ENCODE results near the gene ENO2. TPM values are rescaled to one million over a fixed set of nuclear protein-coding genes. Genes with fewer than 3 reads are reported as not detected.
"Not testable (repeated sequence)": the region's sequence is repeated elsewhere in the genome, so short reads cannot be mapped to it uniquely, and the experiment has no call there.

ENO2 gene
- total RNA-seq, 1 experiment from 2014 or later: 166 TPM

DNA sequence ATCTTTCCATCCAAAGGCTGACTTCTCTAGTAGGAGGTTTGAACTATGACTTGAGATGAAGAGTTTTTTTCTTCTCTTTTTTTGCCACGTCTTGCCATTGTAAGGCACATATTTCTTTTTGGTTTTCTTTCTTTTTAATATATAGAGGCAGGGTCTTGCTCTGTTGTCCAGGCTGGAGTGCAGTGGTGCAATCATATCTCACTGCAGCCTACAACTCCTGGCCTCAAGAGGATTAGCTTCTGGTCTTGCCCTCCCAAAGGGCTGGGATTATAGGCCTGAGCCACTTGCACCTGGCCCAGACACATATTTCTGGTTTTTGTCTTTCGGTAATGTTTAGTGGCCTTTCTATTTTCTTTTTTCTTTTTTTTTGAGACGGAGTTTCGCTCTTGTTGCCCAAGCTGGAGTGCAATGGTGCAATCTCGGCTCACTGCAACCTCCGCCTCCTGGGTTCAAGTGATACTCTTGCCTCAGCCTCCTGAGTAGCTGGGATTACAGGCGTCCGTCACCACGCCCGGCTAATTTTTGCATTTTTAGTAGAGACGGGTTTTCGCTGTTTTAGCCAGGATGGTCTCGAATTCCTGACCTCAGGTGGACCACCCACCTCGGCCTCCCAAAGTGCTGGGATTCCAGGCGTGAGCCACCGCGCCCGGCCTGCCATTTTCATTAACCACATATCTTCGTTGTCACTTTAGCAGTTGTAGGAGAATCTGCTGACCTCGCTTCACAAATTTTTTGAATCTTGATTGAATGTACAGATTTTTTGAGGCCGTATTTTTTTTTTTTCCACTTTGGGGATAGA lies 24.4 kb upstream of the ENO2 start:
- not testable (repeated sequence) for H3K79me1 ChIP-seq (ENCODE audit: insufficient read depth, low read depth, low read length, poor library complexity, severe bottlenecking); H3K4ac ChIP-seq (ENCODE audit: low read depth, low read length); H4K8ac ChIP-seq (replicated peaks; ENCODE audit: insufficient read length, low read depth, low read length); H3K4me1 ChIP-seq (ENCODE audit: insufficient read depth, low read length); H3K4me2 ChIP-seq (ENCODE audit: insufficient read depth, insufficient read length, low read length); H3K56ac ChIP-seq (ENCODE audit: insufficient read length, low read depth, low read length); H3K27me3 ChIP-seq (ENCODE audit: insufficient read depth, low read length); H3K18ac ChIP-seq (ENCODE audit: insufficient read length, low read depth, low read length); H3K79me2 ChIP-seq (ENCODE audit: insufficient read depth, low read length); H2BK20ac ChIP-seq (ENCODE audit: low read depth, low read length, poor library complexity, severe bottlenecking); H3K9me3 Mint-ChIP-seq; H2BK12ac ChIP-seq (ENCODE audit: insufficient read length, low read depth, low read length); H4K5ac ChIP-seq (ENCODE audit: insufficient read length, low read depth, low read length); H4K91ac ChIP-seq (ENCODE audit: insufficient read length, low read depth, low read length); DNase-seq; H3K23ac ChIP-seq (ENCODE audit: insufficient read length, low read depth, low read length); H2AK5ac ChIP-seq (ENCODE audit: insufficient read length, low read length); H3K14ac ChIP-seq (ENCODE audit: insufficient read depth, low read length); H3K23me2 ChIP-seq (ENCODE audit: insufficient read length, low read depth, low read length, poor library complexity, severe bottlenecking); H2BK120ac ChIP-seq (ENCODE audit: low read depth, low read length, poor library complexity, severe bottlenecking); H3T11ph ChIP-seq (ENCODE audit: low read length); H3K9me3 ChIP-seq (ENCODE audit: control insufficient read depth, low read depth, low read length); H3K27me3 Mint-ChIP-seq (ENCODE audit: low read depth); H4K20me1 ChIP-seq (ENCODE audit: control insufficient read depth, insufficient read depth, insufficient read length); H3K9ac ChIP-seq (ENCODE audit: extremely low read depth, insufficient read length, low read length); H2AFZ ChIP-seq (ENCODE audit: low read length); H2BK15ac ChIP-seq (ENCODE audit: low read depth, low read length)
- peak overlapping the region; percentile 1 for H2BK5ac ChIP-seq (ENCODE audit: insufficient read length, low read length)
- Mint-ChIP-seq H3K27ac (peak overlapping the region; percentile 96 to 99 (median 98)), H3K4me1 (peaks cover 30 to 43% of the 10 kb centered on the region in 2 experiments), H3K4me3 (peak overlapping the region; percentile 51 to 79; a peak in 4 of 5 replicates), H3K36me3 (ENCODE audit: insufficient read depth in 1 of 3, low read depth in 3 of 3) (peaks cover 0 to 15% (median 14%) of the 10 kb centered on the region in 3 experiments; a peak in 5 of 7 replicates)
- peak overlapping the region; percentile 84 for H3K27ac ChIP-seq (ENCODE audit: insufficient read length, low read depth, low read length)
- WGBS (ENCODE audit: extremely low coverage, insufficient read length, low lambda C conversion rate): no CpG with 5 or more reads among the region's 21 CpGs

All from H9 (cell line).